HepG2 (cell line): Measurements from ENCODE around the gene TRPM6. TPM values are rescaled to one million over a fixed set of nuclear protein-coding genes. Genes with fewer than 3 reads are reported as not detected.
A peak's percentile ranks its signal among the peaks of the same experiment; 100 is the strongest.

ENCODE experiments used
- ASH2L ChIP-seq: fragments of 300-600, 200-600 bp; sonication (generic); IDR thresholded peaks from 2 replicates; pipeline ENCODE4 v1.7.0; 2017; ENCODE audit warnings: low read depth, mild to moderate bottlenecking, moderate library complexity, mixed read lengths, low read length; ENCODE audit not compliant: insufficient read length
- EEA1 ChIP-seq: sonication (generic); formaldehyde crosslinking; IDR thresholded peaks from 2 replicates; pipeline ENCODE4 v1.5.1; 2020; ENCODE audit warnings: mild to moderate bottlenecking, missing genetic modification reagents, borderline replicate concordance
- FOXA1 ChIP-seq, 2 experiments: fragments of 450-650 bp in 1 of 2; sonication (generic) in 1 of 2; formaldehyde crosslinking in 1 of 2; IDR thresholded peaks; 2 replicates each; pipeline versions ENCODE4 v1.4.0 to v1.6.1; 2016 to 2020; ENCODE audit warnings: missing genetic modification reagents in 1 of 2
- FOXO4 ChIP-seq: sonication (generic); formaldehyde crosslinking; conservative IDR thresholded peaks from 2 replicates; pipeline ENCODE4 v1.8.1; 2023; ENCODE audit warnings: missing genetic modification reagents
- HDAC1 ChIP-seq: sonication (generic); formaldehyde crosslinking; IDR thresholded peaks from 2 replicates; pipeline ENCODE4 v1.5.1; 2020; ENCODE audit warnings: mild to moderate bottlenecking, missing genetic modification reagents
- HDAC2 ChIP-seq: sonication (generic); formaldehyde crosslinking; IDR thresholded peaks from 2 replicates; pipeline ENCODE4 v1.4.0; 2020; ENCODE audit warnings: missing genetic modification reagents
- HNRNPLL ChIP-seq: fragments of 200-400 bp; formaldehyde crosslinking; IDR thresholded peaks from 2 replicates; pipeline ENCODE4 v1.6.1; 2017; ENCODE audit warnings: mild to moderate bottlenecking, low read depth, low read length; ENCODE audit not compliant: poor library complexity, severe bottlenecking
- KDM2A ChIP-seq: sonication (generic); formaldehyde crosslinking; IDR thresholded peaks from 2 replicates; pipeline ENCODE4 v1.4.0; 2020; ENCODE audit warnings: low read depth, missing genetic modification reagents, borderline replicate concordance
- KDM5B ChIP-seq: sonication (generic); formaldehyde crosslinking; IDR thresholded peaks from 2 replicates; pipeline ENCODE4 v1.4.0; 2020; ENCODE audit warnings: missing genetic modification reagents, mild to moderate bottlenecking, borderline replicate concordance
- KLF11 ChIP-seq: IDR thresholded peaks from 2 replicates; pipeline ENCODE4 v1.6.1; 2016; ENCODE audit warnings: missing compliant biosample characterization
- MAX ChIP-seq: IDR thresholded peaks from 2 replicates; pipeline ENCODE4 v1.6.1; 2012; ENCODE audit warnings: inconsistent platforms
- NONO ChIP-seq, 2 experiments: fragments of 450-650 bp in 1 of 2; sonication (generic) in 1 of 2; formaldehyde crosslinking in 1 of 2; IDR thresholded peaks in 1 of 2; conservative IDR thresholded peaks in 1 of 2; 2 replicates each; pipeline versions ENCODE4 v1.6.1 to v1.8.0; 2017 to 2022; ENCODE audit warnings: mild to moderate bottlenecking in 1 of 2, missing genetic modification reagents in 1 of 2, moderate library complexity in 1 of 2
- POGZ ChIP-seq: sonication (generic); formaldehyde crosslinking; IDR thresholded peaks from 2 replicates; pipeline ENCODE4 v1.4.0; 2020; ENCODE audit warnings: mild to moderate bottlenecking, missing genetic modification reagents
- RBFOX2 ChIP-seq: fragments of 200-400 bp; formaldehyde crosslinking; IDR thresholded peaks from 2 replicates; pipeline ENCODE4 v1.6.1; 2017; ENCODE audit warnings: low read depth, mild to moderate bottlenecking, low read length
- SAP130 ChIP-seq: IDR thresholded peaks from 2 replicates; pipeline ENCODE4 v1.6.1; 2016; ENCODE audit warnings: low read depth
- SP4 ChIP-seq: sonication (generic); formaldehyde crosslinking; IDR thresholded peaks from 2 replicates; pipeline ENCODE4 v1.8.1; 2023; ENCODE audit warnings: mild to moderate bottlenecking, missing genetic modification reagents
- ZBTB7B ChIP-seq: sonication (generic); formaldehyde crosslinking; IDR thresholded peaks from 2 replicates; pipeline ENCODE4 v1.4.0; 2020; ENCODE audit warnings: missing genetic modification reagents
- ZMYM2 ChIP-seq: sonication (generic); formaldehyde crosslinking; IDR thresholded peaks from 2 replicates; pipeline ENCODE4 v1.8.0; 2022; ENCODE audit warnings: mild to moderate bottlenecking, missing genetic modification reagents
- ZMYM3 ChIP-seq: sonication (generic); formaldehyde crosslinking; IDR thresholded peaks from 2 replicates; pipeline ENCODE4 v1.5.1; 2020; ENCODE audit warnings: mild to moderate bottlenecking, missing genetic modification reagents
- ZNF383 ChIP-seq: sonication (generic); formaldehyde crosslinking; IDR thresholded peaks from 2 replicates; pipeline ENCODE4 v1.4.0; 2020; ENCODE audit warnings: missing genetic modification reagents, mild to moderate bottlenecking, borderline replicate concordance
- ZNF557 ChIP-seq: sonication (generic); formaldehyde crosslinking; IDR thresholded peaks from 2 replicates; pipeline ENCODE4 v1.4.0; 2020; ENCODE audit warnings: missing genetic modification reagents
- ZNF614 ChIP-seq: IDR thresholded peaks from 2 replicates; pipeline ENCODE4 v1.6.1; 2018; ENCODE audit warnings: missing biosample characterization, missing genetic modification reagents, inconsistent platforms, borderline replicate concordance
- ZNF644 ChIP-seq: IDR thresholded peaks from 2 replicates; pipeline ENCODE4 v1.6.1; 2016; ENCODE audit warnings: low read depth
- polyA plus RNA-seq, 8 experiments: library from polyadenylated mRNA; depleted of rRNA in 3 of 8; stranded (reverse) in 7 of 8; unstranded in 1 of 8; fragments of >200 nt; fragmentation: Illumina TruSeq in 4 of 8; extraction: Trizol in 4 of 8; gene quantifications; 2 replicates each; pipeline versions ENCODE4 v1.2.1 to v1.2.3, GENCODE V29; 2011 to 2016; ENCODE audit warnings: low read depth in 4 of 8, missing spikeins in 1 of 8, mixed read lengths in 1 of 8; ENCODE audit not compliant: insufficient read depth in 1 of 8
- total RNA-seq, 5 experiments: library from RNA; depleted of rRNA; stranded (reverse); fragments of >200 nt; fragmentation: Illumina TruSeq; extraction: Trizol; gene quantifications; 2 replicates each; pipeline ENCODE4 v1.2.3, GENCODE V29; 2016; ENCODE audit warnings: low read depth in 1 of 5
- TF ChIP-seq, protein P1 (sequence below): sonication (generic); formaldehyde crosslinking; IDR thresholded peaks from 2 replicates; pipeline ENCODE4 v1.4.0; 2020; ENCODE audit warnings: missing genetic modification reagents
- TF ChIP-seq, protein P2 (sequence below): sonication (generic); formaldehyde crosslinking; IDR thresholded peaks from 2 replicates; pipeline ENCODE4 v1.8.1; 2023; ENCODE audit warnings: mild to moderate bottlenecking, missing genetic modification reagents

TRPM6 gene
- total and polyA plus RNA-seq, 2 of the 13 experiments (the other 11 are each of a cell fraction or from before 2014, with no cell fraction given), result 0.01 to 0.09 TPM

GRCh38 chr9:74887041-74887980 lies at the start of gene TRPM6 (continued):
- TF ChIP-seq SP4 (CRISPR knock-in tag), result no peak
- peak; percentile 46 for TF ChIP-seq ASH2L
- TF ChIP-seq KLF11 (CRISPR knock-in tag), result no peak
- peak; percentile 71 for TF ChIP-seq SAP130
- peak; percentile 71; the same call in 1 of the 2 replicates for TF ChIP-seq HDAC1 (CRISPR knock-in tag)
- TF ChIP-seq EEA1, result peak; percentile 56; the same call in 1 of the 2 replicates
- TF ChIP-seq KDM2A (CRISPR knock-in tag), result peak; percentile 82
- TF ChIP-seq, protein P1, sequence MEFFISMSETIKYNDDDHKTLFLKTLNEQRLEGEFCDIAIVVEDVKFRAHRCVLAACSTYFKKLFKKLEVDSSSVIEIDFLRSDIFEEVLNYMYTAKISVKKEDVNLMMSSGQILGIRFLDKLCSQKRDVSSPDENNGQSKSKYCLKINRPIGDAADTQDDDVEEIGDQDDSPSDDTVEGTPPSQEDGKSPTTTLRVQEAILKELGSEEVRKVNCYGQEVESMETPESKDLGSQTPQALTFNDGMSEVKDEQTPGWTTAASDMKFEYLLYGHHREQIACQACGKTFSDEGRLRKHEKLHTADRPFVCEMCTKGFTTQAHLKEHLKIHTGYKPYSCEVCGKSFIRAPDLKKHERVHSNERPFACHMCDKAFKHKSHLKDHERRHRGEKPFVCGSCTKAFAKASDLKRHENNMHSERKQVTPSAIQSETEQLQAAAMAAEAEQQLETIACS, result 0 out of 2 replicates have a peak, but pooled peaks have one; percentile 20
- TF ChIP-seq FOXO4 (CRISPR knock-in tag), result no peak
- TF ChIP-seq FOXA1 (IDR thresholded peaks at IDR 0.05), result no peak
- peak; percentile 33; the same call in 1 of the 2 replicates for TF ChIP-seq FOXA1 (CRISPR knock-in tag; IDR thresholded peaks at IDR 0.05)
- no peak for TF ChIP-seq NONO (IDR thresholded peaks at IDR 0.05)
- no peak for TF ChIP-seq NONO (CRISPR knock-in tag; conservative IDR thresholded peaks at IDR 0.05)
- 0 out of 2 replicates have a peak, but pooled peaks have one; percentile 12 for TF ChIP-seq MAX
- TF ChIP-seq ZNF644 (CRISPR knock-in tag), result peak; percentile 98
- TF ChIP-seq POGZ (CRISPR knock-in tag), result peak; percentile 45; the same call in 1 of the 2 replicates
- TF ChIP-seq ZNF383, result no peak
- TF ChIP-seq ZBTB7B (CRISPR knock-in tag), result peak; percentile 86; the same call in 1 of the 2 replicates
- peak; percentile 48; the same call in 1 of the 2 replicates for TF ChIP-seq HDAC2 (CRISPR knock-in tag)
- TF ChIP-seq ZMYM2 (CRISPR knock-in tag), result no peak
- peak; percentile 32; the same call in 1 of the 2 replicates for TF ChIP-seq ZMYM3 (CRISPR knock-in tag)
- TF ChIP-seq RBFOX2, result 0 out of 2 replicates have a peak, but pooled peaks have one; percentile 38
- 0 out of 2 replicates have a peak, but pooled peaks have one; percentile 20 for TF ChIP-seq ZNF614 (CRISPR knock-in tag)
- no peak for TF ChIP-seq ZNF557
- TF ChIP-seq HNRNPLL, result peak; percentile 97
- peak; percentile 27; the same call in 1 of the 2 replicates for TF ChIP-seq KDM5B
- TF ChIP-seq, protein P2, sequence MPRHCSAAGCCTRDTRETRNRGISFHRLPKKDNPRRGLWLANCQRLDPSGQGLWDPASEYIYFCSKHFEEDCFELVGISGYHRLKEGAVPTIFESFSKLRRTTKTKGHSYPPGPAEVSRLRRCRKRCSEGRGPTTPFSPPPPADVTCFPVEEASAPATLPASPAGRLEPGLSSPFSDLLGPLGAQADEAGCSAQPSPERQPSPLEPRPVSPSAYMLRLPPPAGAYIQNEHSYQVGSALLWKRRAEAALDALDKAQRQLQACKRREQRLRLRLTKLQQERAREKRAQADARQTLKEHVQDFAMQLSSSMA (CRISPR knock-in tag), result 0 out of 2 replicates have a peak, but pooled peaks have one; percentile 37
